Nephron (organoid): ENCODE data around the gene HEBP2.

ENCODE experiments used
- H3K27ac Mint-ChIP-seq, 3 experiments: 2 replicates each; pipeline ENCODE4 v1.8.0; 2020; ENCODE audit warnings: mixed read lengths in 3 of 3, mild to moderate bottlenecking in 2 of 3, moderate library complexity in 1 of 3
- H3K27me3 Mint-ChIP-seq: 2 replicates; pipeline ENCODE4 v1.8.0; 2021; ENCODE audit warnings: low read depth, mild to moderate bottlenecking, moderate library complexity, mixed read lengths
- H3K36me3 Mint-ChIP-seq: 2 replicates; pipeline ENCODE4 v1.8.0; 2020; ENCODE audit warnings: low read depth, mixed read lengths
- H3K4me1 Mint-ChIP-seq: 2 replicates; pipeline ENCODE4 v1.8.0; 2020; ENCODE audit warnings: mixed read lengths
- H3K4me3 Mint-ChIP-seq, 3 experiments: 2 replicates each; pipeline ENCODE4 v1.8.0; 2020; ENCODE audit warnings: mild to moderate bottlenecking in 3 of 3, mixed read lengths in 3 of 3, moderate library complexity in 2 of 3
- H3K9me3 Mint-ChIP-seq: 2 replicates; pipeline ENCODE4 v1.8.0; 2020; ENCODE audit warnings: mixed read lengths
- TF ChIP-seq, protein P1 (sequence below), 3 experiments: fragments of 200-600 bp; sonication (generic); IDR thresholded peaks; one replicate each; pipeline ENCODE4 v1.5.0; 2021; ENCODE audit warnings: antibody characterized with exemption in 3 of 3; ENCODE audit not compliant: unreplicated experiment in 3 of 3

Gene HEBP2

DNA sequence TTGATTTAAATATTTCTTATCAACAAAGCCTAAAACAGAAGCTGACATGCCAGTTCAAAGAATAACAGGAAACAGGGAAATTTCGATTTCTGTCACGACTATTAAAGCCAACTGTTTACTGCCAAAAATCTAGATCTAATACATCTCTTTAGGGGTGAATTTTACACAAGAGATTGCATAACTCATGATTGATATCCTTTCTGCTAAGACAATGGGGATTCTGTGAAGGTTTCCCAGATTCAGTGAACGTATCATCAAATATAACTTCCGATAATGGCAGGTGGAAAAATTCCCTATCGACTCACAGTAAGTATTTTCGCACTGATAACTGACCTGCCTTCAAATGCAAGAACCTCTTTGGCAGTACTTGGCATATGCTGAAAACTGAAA is 52.4 kb downstream of the HEBP2 start:
- TF ChIP-seq, protein P1, sequence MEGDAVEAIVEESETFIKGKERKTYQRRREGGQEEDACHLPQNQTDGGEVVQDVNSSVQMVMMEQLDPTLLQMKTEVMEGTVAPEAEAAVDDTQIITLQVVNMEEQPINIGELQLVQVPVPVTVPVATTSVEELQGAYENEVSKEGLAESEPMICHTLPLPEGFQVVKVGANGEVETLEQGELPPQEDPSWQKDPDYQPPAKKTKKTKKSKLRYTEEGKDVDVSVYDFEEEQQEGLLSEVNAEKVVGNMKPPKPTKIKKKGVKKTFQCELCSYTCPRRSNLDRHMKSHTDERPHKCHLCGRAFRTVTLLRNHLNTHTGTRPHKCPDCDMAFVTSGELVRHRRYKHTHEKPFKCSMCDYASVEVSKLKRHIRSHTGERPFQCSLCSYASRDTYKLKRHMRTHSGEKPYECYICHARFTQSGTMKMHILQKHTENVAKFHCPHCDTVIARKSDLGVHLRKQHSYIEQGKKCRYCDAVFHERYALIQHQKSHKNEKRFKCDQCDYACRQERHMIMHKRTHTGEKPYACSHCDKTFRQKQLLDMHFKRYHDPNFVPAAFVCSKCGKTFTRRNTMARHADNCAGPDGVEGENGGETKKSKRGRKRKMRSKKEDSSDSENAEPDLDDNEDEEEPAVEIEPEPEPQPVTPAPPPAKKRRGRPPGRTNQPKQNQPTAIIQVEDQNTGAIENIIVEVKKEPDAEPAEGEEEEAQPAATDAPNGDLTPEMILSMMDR (IDR thresholded peaks at IDR 0.05; ENCODE audit: unreplicated experiment in 3 of 3) = no peak
- H3K4me3 Mint-ChIP-seq = no peak overlapping the region
- H3K9me3 Mint-ChIP-seq = no peaks in the 10 kb centered on the region
- H3K27ac Mint-ChIP-seq = no peak overlapping the region
- H3K27me3 Mint-ChIP-seq = peaks cover 4% of the 10 kb centered on the region
- peaks cover 8% of the 10 kb centered on the region for H3K4me1 Mint-ChIP-seq
- H3K36me3 Mint-ChIP-seq = peaks cover 12% of the 10 kb centered on the region

DNA sequence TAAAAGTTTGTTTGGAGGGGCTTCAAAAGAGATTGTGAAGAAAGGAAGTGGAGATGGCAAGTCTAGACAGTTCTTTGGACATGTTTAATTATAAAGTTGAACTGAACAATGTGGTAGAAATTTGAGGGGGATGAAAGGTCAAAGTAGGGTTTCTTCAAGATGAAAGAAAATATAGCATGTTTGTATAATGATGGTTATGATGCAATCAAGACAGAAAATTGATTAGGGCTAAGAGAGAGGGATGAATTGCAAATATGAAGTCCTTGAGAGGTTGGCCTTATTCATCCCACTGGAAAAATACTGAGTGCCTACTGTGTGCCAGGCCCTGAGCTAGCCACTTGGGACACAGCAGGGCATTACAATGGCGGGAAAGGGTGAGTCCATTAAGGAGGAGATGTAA is 57.6 kb downstream of the HEBP2 start:
- H3K9me3 Mint-ChIP-seq = no peaks in the 10 kb centered on the region
- peaks cover 47% of the 10 kb centered on the region for H3K36me3 Mint-ChIP-seq
- no peak overlapping the region for H3K4me3 Mint-ChIP-seq
- H3K27ac Mint-ChIP-seq = no peak overlapping the region
- TF ChIP-seq, protein P1 (IDR thresholded peaks at IDR 0.05; ENCODE audit: unreplicated experiment in 3 of 3) = no peak
- H3K27me3 Mint-ChIP-seq = no peaks in the 10 kb centered on the region
- no peaks in the 10 kb centered on the region for H3K4me1 Mint-ChIP-seq

DNA sequence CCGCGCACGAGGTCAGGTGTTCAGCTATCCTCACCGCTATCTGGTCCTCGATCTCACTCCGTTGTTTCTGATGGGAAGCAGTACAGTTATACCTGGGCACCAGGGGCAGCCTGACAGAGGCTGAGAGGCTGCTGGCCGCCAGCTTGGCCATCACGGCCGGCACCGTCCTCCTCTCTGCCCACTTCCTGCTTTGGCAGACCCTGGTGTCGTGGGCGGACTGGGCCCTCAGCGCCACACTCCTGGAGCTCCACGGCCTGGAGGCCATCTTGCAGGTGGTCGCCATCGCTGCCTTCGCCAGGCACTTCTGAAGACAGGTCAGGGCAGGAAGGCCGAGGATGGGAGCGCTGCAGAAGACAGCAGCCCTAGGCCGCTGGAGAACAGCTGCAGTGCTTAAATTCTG is 60.1 kb downstream of the HEBP2 start:
- H3K4me3 Mint-ChIP-seq = no peak overlapping the region
- TF ChIP-seq, protein P1 (IDR thresholded peaks at IDR 0.05; ENCODE audit: unreplicated experiment in 3 of 3) = no peak
- no peaks in the 10 kb centered on the region for H3K4me1 Mint-ChIP-seq
- H3K27ac Mint-ChIP-seq = no peak overlapping the region
- H3K9me3 Mint-ChIP-seq = no peaks in the 10 kb centered on the region
- no peaks in the 10 kb centered on the region for H3K27me3 Mint-ChIP-seq
- peaks cover 43% of the 10 kb centered on the region for H3K36me3 Mint-ChIP-seq

DNA sequence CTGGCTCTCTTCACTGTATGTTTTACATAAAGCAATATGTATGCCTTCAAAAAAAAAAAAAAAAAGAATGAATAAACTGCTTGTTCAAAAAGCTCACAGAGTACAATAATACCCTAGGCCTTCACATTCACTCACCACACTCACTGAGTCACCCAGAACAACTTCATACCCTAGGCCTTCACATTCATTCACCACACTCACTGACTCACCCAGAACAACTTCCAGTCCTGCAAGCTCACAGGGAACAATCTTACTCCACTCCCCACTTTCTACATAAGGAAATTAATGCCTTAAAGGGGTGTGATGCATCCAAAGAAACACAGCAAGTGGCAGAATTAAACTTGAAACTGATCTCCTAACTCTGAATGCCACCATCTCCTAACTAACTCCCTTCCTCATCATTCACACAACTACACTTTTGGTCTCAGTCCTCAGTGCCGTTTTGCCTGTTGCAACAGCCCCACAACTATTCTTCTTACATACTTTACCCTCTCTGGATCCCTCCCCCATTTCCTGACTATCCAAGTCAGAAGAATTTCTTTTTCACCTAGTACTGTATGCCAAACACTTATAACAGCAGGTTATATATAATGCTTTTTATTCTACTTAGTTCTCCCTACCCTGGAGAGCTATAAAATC is 61.1 kb downstream of the HEBP2 start:
- H3K9me3 Mint-ChIP-seq = no peaks in the 10 kb centered on the region
- H3K4me3 Mint-ChIP-seq = no peak overlapping the region
- H3K36me3 Mint-ChIP-seq = peaks cover 43% of the 10 kb centered on the region
- no peaks in the 10 kb centered on the region for H3K4me1 Mint-ChIP-seq
- H3K27ac Mint-ChIP-seq = no peak overlapping the region
- H3K27me3 Mint-ChIP-seq = no peaks in the 10 kb centered on the region
- TF ChIP-seq, protein P1 (IDR thresholded peaks at IDR 0.05; ENCODE audit: unreplicated experiment in 3 of 3) = no peak

DNA sequence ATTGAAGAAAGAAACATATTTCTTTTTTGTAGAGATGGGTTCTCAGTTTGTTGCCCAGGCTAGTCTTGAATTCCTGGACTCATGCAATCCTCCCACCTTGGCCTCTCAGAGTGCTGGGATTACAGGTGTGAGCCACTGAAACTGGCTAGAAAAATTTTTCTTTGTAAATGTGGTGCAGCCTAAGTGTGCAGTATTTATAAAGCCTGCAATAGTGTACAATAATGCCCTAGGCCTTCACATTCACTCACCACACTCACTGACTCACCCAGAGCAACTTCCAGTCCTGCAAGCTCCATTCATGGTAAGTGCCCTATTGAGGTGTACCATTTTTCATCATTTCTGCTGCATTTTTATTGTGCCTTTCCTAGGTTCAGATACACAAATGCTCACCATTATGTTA is 63.9 kb downstream of the HEBP2 start:
- no peak overlapping the region for H3K4me3 Mint-ChIP-seq
- H3K27ac Mint-ChIP-seq = no peak overlapping the region
- no peaks in the 10 kb centered on the region for H3K9me3 Mint-ChIP-seq
- H3K36me3 Mint-ChIP-seq = peaks cover 30% of the 10 kb centered on the region
- H3K27me3 Mint-ChIP-seq = no peaks in the 10 kb centered on the region
- H3K4me1 Mint-ChIP-seq = no peaks in the 10 kb centered on the region
- TF ChIP-seq, protein P1 (IDR thresholded peaks at IDR 0.05; ENCODE audit: unreplicated experiment in 3 of 3) = no peak

DNA sequence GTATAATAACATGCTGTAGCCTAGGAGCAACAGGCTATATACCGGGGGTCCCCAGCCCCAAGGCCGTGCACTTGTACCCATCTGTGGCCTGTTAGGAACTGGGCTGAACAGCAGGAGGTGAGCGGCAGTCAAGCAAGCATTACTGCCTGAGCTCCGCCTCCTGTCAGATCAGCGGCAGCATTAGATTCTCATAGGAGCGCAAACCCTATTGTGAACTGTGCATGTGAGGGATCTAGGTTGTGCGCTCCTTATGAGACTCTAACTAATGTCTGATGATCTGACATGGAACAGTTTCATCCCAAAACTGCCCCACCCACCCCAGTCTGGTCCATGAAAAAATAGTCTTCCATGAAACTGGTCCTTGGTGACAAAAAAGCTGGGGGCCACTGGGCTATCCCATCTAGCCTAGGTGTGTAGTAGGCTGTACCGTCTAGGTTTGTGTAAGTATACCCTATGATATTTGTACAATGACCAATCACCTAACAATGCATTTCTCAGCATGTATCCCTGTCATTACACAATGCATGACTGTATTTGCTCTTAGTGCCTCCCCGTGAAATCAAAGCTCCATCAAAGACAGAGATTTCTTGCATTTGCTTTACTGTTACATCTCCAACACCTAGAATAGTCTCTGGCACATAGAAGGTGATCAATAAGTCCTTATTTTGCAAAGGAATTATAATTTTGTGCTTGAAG is 64.4 kb downstream of the HEBP2 start:
- peaks cover 26% of the 10 kb centered on the region for H3K36me3 Mint-ChIP-seq
- H3K4me1 Mint-ChIP-seq = no peaks in the 10 kb centered on the region
- TF ChIP-seq, protein P1 (IDR thresholded peaks at IDR 0.05; ENCODE audit: unreplicated experiment in 3 of 3) = no peak
- H3K9me3 Mint-ChIP-seq = no peaks in the 10 kb centered on the region
- no peak overlapping the region for H3K4me3 Mint-ChIP-seq
- H3K27ac Mint-ChIP-seq = no peak overlapping the region
- no peaks in the 10 kb centered on the region for H3K27me3 Mint-ChIP-seq
